Gastrocnemius medialis (tissue), 4 donors: ENCODE data around the gene OR11G2. TPM values are rescaled to one million over a fixed set of nuclear protein-coding genes. Genes with fewer than 3 reads are reported as not detected.
"Not testable (repeated sequence)": the region's sequence is repeated elsewhere in the genome, so short reads cannot be mapped to it uniquely, and the experiment has no call there.

Source experiments
- ATAC-seq, 2 donors: fragments of 150-250 bp; one replicate each; pipeline ENCODE4 v1.9.1; 2016
- DNase-seq, 2 donors: peaks; one replicate each; pipeline ENCODE4 v3.0.0-alpha.2; 2019
- H3K27ac ChIP-seq, 4 donors: fragments of 200-600 bp; sonication (generic); 1 replicate in 1 of 4; 2 replicates in 3 of 4; pipeline ENCODE4 v1.5.1; 2016 to 2018; ENCODE audit warnings: mild to moderate bottlenecking in 2 of 4, moderate library complexity in 1 of 4
- H3K27me3 ChIP-seq, 3 donors: fragments of 200-600 bp; sonication (generic) in 2 of 3; 1 replicate in 1 of 3; 2 replicates in 2 of 3; pipeline versions ENCODE4 v1.5.1 to v1.6.0; 2016 to 2019; ENCODE audit warnings: mild to moderate bottlenecking in 1 of 3, moderate library complexity in 1 of 3
- H3K36me3 ChIP-seq, 2 donors: fragments of 200-600 bp; sonication (generic) in 1 of 2; one replicate each; pipeline ENCODE4 v1.5.1; 2017 to 2018
- H3K4me1 ChIP-seq, 2 donors: fragments of 200-600 bp; sonication (generic) in 1 of 2; one replicate each; pipeline ENCODE4 v1.5.1; 2016 to 2017; ENCODE audit warnings: mild to moderate bottlenecking in 2 of 2
- H3K4me3 ChIP-seq, 4 donors: fragments of 200-600 bp; sonication (generic) in 3 of 4; 1 replicate in 1 of 4; 2 replicates in 3 of 4; pipeline ENCODE4 v1.5.1; 2016 to 2019; ENCODE audit warnings: mild to moderate bottlenecking in 2 of 4
- H3K9me3 ChIP-seq, 3 donors: fragments of 200-600 bp; sonication (generic) in 2 of 3; 1 replicate in 1 of 3; 2 replicates in 2 of 3; pipeline ENCODE4 v1.5.1; 2016 to 2019
- POLR2A ChIP-seq, 2 donors: fragments of 450-650 bp; IDR thresholded peaks; one replicate each; pipeline ENCODE4 v1.6.1; 2017; ENCODE audit warnings: antibody characterized with exemption in 2 of 2, mild to moderate bottlenecking in 2 of 2, moderate library complexity in 2 of 2
- in situ Hi-C, 4 donors: fragments of 200-750 bp; cut with MboI; loops; one replicate each; pipeline versions ENCODE4 v1.15.0 to v1.8.0; 2017; ENCODE audit warnings: low sequenced_read_pairs in 4 of 4
- intact Hi-C: fragments of 100-400 bp; cut with DNase I; formaldehyde crosslinking; loops from one replicate; pipeline ENCODE4 v1.15.1; 2023; ENCODE audit warnings: low total_unique reads
- total RNA-seq, 4 donors: library from RNA; depleted of rRNA; stranded (reverse); fragments of >200 nt; gene quantifications; one replicate each; pipeline versions ENCODE4 v1.1.0 to v1.2.3, GENCODE V29; 2016
- TF ChIP-seq, protein P1 (sequence below), 5 experiments: fragments of 450-650 bp in 3 of 5; fragments of 200-600 bp in 2 of 5; sonication (generic) in 2 of 5; IDR thresholded peaks in 4 of 5; conservative IDR thresholded peaks in 1 of 5; 1 replicate in 4 of 5; 2 replicates in 1 of 5; pipeline ENCODE4 v1.5.1; 2016 to 2019; ENCODE audit warnings: antibody characterized with exemption in 5 of 5, mild to moderate bottlenecking in 3 of 5, moderate library complexity in 3 of 5

OR11G2 gene
- total RNA-seq, 4 donors from 2014 or later: not detected

DNA sequence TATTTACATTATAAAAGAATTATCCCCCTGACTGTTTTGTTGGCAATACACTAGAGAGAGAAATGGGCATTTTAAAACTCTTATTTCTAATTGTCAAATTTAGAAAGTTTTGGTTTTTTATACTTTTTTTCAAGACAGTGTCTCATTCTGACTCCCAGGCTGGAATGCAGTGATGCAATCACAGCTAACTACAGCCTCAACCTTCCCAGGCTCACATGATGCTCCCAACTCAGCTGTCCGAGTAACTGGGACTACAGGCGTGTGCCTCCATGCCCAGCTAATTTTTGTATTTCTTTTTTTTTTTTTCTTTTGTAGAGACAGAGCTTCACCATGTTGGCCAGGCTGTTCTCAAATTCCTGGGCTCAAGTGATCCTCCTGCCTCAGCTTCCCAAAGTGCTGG, 24.5 kb downstream of the OR11G2 start:
- ATAC-seq (no peak), DNase-seq (no peak)
- Histone ChIP-seq H3K4me1 (no peaks in the 10 kb centered on the region), H3K9me3 (no peaks in the 10 kb centered on the region), H3K4me3 (no peak overlapping the region), H3K27me3 (no peaks in the 10 kb centered on the region), H3K36me3 (no peaks in the 10 kb centered on the region), H3K27ac (no peak overlapping the region)
- no peak for TF ChIP-seq POLR2A (IDR thresholded peaks at IDR 0.05)
- TF ChIP-seq, protein P1, sequence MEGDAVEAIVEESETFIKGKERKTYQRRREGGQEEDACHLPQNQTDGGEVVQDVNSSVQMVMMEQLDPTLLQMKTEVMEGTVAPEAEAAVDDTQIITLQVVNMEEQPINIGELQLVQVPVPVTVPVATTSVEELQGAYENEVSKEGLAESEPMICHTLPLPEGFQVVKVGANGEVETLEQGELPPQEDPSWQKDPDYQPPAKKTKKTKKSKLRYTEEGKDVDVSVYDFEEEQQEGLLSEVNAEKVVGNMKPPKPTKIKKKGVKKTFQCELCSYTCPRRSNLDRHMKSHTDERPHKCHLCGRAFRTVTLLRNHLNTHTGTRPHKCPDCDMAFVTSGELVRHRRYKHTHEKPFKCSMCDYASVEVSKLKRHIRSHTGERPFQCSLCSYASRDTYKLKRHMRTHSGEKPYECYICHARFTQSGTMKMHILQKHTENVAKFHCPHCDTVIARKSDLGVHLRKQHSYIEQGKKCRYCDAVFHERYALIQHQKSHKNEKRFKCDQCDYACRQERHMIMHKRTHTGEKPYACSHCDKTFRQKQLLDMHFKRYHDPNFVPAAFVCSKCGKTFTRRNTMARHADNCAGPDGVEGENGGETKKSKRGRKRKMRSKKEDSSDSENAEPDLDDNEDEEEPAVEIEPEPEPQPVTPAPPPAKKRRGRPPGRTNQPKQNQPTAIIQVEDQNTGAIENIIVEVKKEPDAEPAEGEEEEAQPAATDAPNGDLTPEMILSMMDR (IDR thresholded peaks at IDR 0.05 in 4 of 5, conservative IDR thresholded peaks at IDR 0.05 in 1 of 5): no peak
- intact Hi-C loops: no loop called here
- in situ Hi-C loops: no loop called here

DNA sequence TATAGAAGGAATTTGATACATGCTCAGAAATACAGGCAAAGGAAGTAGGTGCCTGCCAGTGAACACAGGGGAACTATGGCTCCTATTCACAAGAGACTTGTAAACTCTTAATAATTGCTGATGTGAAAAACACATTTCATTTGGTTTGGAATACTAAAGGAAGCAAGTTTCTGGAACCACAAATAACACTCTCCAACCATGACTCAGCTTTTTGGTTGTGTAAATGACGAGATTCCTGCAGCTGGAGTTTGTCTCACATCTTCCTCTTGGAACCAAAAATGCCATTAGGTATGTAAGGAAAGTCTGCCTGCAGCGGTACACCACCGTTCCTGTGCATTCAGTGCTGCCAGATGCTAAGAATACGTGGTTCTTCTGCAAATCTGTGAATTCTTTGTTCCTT, 28.3 kb downstream of the OR11G2 start:
- TF ChIP-seq, protein P1 (IDR thresholded peaks at IDR 0.05 in 4 of 5, conservative IDR thresholded peaks at IDR 0.05 in 1 of 5): no peak
- TF ChIP-seq POLR2A (IDR thresholded peaks at IDR 0.05): no peak
- H3K27ac ChIP-seq: no peak overlapping the region
- H3K4me3 ChIP-seq: no peak overlapping the region
- H3K27me3 ChIP-seq: no peaks in the 10 kb centered on the region
- in situ Hi-C loops: no loop called here
- no peaks in the 10 kb centered on the region for H3K9me3 ChIP-seq
- ATAC-seq (no peak), DNase-seq (no peak)
- H3K36me3 ChIP-seq: no peaks in the 10 kb centered on the region
- intact Hi-C loops: no loop called here
- H3K4me1 ChIP-seq: no peaks in the 10 kb centered on the region

DNA sequence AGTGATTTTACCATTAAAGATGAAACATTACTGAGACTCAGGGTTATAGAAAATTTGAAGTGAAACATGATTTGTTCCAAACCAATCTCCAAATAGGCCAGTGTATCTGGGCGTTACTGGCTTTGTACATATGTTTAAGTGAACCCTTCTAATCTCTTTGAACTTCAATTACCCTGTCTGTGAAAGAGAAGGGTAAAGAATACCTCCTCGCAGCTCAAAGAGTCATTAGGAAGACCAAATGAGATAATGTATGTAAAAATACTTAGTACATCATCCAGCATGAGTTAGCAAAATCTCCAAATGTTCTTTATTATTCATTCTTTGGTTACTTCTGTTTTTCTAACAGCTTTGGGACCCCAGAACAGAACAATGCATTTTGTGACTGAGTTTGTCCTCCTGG, 32.7 kb downstream of the OR11G2 start, which contains the start of gene OR11H6:
Gene OR11H6, plus strand, starts transcription at position 301 of the 400 bp plus-strand sequence. Its CDS starts 0 bp downstream, at position 301.
- intact Hi-C loops: no loop called here
- no peaks in the 10 kb centered on the region for H3K9me3 ChIP-seq
- H3K27ac ChIP-seq: no peak within 1 kb of the TSS
- TF ChIP-seq POLR2A (IDR thresholded peaks at IDR 0.05): no peak
- TF ChIP-seq, protein P1 (IDR thresholded peaks at IDR 0.05 in 4 of 5, conservative IDR thresholded peaks at IDR 0.05 in 1 of 5): no peak
- ATAC-seq: no peak
- H3K4me1 ChIP-seq: no peaks in the 10 kb centered on the region
- no peak for DNase-seq
- in situ Hi-C loops: no loop called here
- H3K4me3 ChIP-seq: no peak within 1 kb of the TSS
- H3K36me3 ChIP-seq: no peaks in the 10 kb centered on the region
- H3K27me3 ChIP-seq: no peaks in the 10 kb centered on the region

DNA sequence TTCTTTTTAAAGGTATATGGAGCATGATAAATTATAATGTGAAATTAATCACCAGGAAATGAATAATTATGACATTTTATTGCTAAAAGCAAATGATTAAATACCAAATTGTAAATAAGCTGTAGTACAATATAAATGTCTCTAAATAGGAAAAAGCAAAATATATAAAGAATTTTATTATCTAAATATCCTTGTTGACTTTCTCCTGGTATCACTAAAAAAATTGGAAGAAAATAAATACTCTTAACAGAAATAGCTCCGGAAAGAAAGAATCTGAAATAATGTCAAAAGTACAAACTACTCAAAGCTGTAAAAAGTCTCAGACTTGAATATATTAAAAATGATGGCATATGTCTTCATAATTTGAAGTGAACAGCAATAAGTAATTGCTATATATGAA, 38.0 kb downstream of the OR11G2 start, which contains the start of gene OR11H7:
Gene OR11H7, plus strand, starts transcription at position 301 of the 400 bp plus-strand sequence.
- in situ Hi-C loops (no loop called here), intact Hi-C loops (no loop called here)
- ATAC-seq (no peak), DNase-seq (no peak)
- no peak within 1 kb of the TSS for H3K4me3 ChIP-seq
- H3K27me3 ChIP-seq: no peaks in the 10 kb centered on the region
- no peaks in the 10 kb centered on the region for H3K4me1 ChIP-seq
- no peaks in the 10 kb centered on the region for H3K36me3 ChIP-seq
- H3K27ac ChIP-seq: no peak within 1 kb of the TSS
- TF ChIP-seq, protein P1 (IDR thresholded peaks at IDR 0.05 in 4 of 5, conservative IDR thresholded peaks at IDR 0.05 in 1 of 5): no peak
- no peak for TF ChIP-seq POLR2A (IDR thresholded peaks at IDR 0.05)
- H3K9me3 ChIP-seq: no peaks in the 10 kb centered on the region

DNA sequence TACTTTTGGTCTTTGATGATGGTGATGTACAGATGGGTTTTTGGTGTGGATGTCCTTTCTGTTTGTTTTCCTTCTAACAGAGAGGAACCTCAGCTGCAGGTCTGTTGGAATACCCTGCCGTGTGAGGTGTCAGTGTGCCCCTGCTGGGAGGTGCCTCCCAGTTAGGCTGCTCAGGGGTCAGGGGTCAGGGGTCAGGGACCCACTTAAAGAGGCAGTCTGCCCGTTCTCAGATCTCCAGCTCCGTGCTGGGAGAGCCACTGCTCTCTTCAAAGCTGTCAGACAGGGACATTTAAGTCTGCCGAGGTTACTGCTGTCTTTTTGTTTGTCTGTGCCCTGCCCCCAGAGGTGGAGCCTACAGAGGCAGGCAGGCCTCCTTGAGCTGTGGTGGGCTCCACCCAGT, 44.7 kb downstream of the OR11G2 start:
- in situ Hi-C loops, DNase-seq, ATAC-seq, H3K27me3 ChIP-seq, H3K36me3 ChIP-seq, H3K4me3 ChIP-seq, H3K9me3 ChIP-seq, intact Hi-C loops, H3K27ac ChIP-seq, H3K4me1 ChIP-seq: not testable (repeated sequence)
